ENCODE results near the gene MOSPD3. TPM values are rescaled to one million over a fixed set of nuclear protein-coding genes. Genes with fewer than 3 reads are reported as not detected.
A peak's percentile ranks its signal among the peaks of the same experiment; 100 is the strongest.

Gene MOSPD3
- total RNA-seq, 1 experiment from 2014 or later = 16.7 TPM

DNA sequence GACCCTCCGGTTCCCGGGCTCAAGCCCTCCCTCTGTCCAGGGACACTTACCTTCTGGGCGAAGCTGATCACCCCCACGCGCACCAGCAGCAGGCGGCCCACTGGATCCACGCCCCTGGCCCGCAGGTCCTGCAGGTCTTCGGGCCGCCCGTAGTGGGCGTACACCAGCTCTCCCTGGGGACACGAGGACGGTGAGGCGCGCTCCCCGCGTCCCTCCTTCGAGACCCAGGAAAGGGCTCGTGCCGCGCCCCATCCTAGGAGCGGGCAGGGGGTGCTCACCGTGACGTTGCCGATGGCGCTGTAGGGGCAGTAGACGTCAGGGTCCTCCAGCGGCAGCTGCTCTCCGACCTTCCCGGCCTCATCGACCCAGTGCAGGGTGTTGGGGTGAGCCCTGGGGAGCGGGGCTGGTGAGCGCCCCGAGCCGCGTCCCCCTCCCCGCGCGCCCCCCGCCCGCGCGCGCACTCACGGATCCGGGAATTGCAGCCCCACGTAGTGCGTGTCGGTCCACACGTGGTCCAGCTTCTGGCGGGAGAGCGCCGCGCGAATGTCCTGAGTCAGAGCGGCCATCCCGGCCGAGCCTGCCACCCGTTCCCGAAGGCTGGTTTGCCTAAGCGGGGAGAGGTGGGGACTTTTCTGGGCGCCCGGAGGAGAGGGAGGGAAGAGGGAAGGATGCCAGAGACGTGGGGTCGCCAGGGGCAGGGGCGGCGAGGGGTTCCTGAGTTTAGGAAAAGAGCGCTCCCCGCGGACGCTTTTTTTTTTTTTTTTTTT, 20.8 kb downstream of the MOSPD3 start:
- no peak overlapping the region for H2AK5ac ChIP-seq (ENCODE audit: insufficient read length, low read length)
- TF ChIP-seq, protein P1, sequence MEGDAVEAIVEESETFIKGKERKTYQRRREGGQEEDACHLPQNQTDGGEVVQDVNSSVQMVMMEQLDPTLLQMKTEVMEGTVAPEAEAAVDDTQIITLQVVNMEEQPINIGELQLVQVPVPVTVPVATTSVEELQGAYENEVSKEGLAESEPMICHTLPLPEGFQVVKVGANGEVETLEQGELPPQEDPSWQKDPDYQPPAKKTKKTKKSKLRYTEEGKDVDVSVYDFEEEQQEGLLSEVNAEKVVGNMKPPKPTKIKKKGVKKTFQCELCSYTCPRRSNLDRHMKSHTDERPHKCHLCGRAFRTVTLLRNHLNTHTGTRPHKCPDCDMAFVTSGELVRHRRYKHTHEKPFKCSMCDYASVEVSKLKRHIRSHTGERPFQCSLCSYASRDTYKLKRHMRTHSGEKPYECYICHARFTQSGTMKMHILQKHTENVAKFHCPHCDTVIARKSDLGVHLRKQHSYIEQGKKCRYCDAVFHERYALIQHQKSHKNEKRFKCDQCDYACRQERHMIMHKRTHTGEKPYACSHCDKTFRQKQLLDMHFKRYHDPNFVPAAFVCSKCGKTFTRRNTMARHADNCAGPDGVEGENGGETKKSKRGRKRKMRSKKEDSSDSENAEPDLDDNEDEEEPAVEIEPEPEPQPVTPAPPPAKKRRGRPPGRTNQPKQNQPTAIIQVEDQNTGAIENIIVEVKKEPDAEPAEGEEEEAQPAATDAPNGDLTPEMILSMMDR (conservative IDR thresholded peaks at IDR 0.05) = peak; percentile 59
- no peak overlapping the region for H3K4ac ChIP-seq (ENCODE audit: low read depth, low read length)
- H4K8ac ChIP-seq (replicated peaks; ENCODE audit: insufficient read length, low read depth, low read length) = no peak overlapping the region
- H3K27ac ChIP-seq (ENCODE audit: insufficient read length, low read depth, low read length) = no peak overlapping the region
- H3K23me2 ChIP-seq (ENCODE audit: insufficient read length, low read depth, low read length, poor library complexity, severe bottlenecking) = peaks cover 8% of the 10 kb centered on the region
- no peaks in the 10 kb centered on the region for H3K27me3 ChIP-seq (ENCODE audit: insufficient read depth, low read length)
- H4K91ac ChIP-seq (ENCODE audit: insufficient read length, low read depth, low read length) = no peak overlapping the region
- peak overlapping the region; percentile 62 for H3K4me2 ChIP-seq (ENCODE audit: insufficient read depth, insufficient read length, low read length)
- H3K4me1 ChIP-seq (ENCODE audit: insufficient read depth, low read length) = no peaks in the 10 kb centered on the region
- no peak overlapping the region for H2BK15ac ChIP-seq (ENCODE audit: low read depth, low read length)
- Mint-ChIP-seq H3K4me1 (peaks cover 2 to 12% of the 10 kb centered on the region in 2 experiments; a peak in 3 of 4 replicates), H3K36me3 (ENCODE audit: insufficient read depth in 1 of 3, low read depth in 3 of 3) (peaks cover 0 to 3% (median 0%) of the 10 kb centered on the region in 3 experiments; a peak in 1 of 7 replicates), H3K27ac (no peak overlapping the region; a peak in 1 of 7 replicates), H3K9me3 (no peaks in the 10 kb centered on the region; a peak in 1 of 5 replicates), H3K27me3 (ENCODE audit: low read depth) (peaks cover 56% of the 10 kb centered on the region), H3K4me3 (peak overlapping the region; percentile 61 to 85)
- no peak overlapping the region for H4K5ac ChIP-seq (ENCODE audit: insufficient read length, low read depth, low read length)
- H2BK5ac ChIP-seq (ENCODE audit: insufficient read length, low read length) = no peak overlapping the region
- no peak overlapping the region for H2BK120ac ChIP-seq (ENCODE audit: low read depth, low read length, poor library complexity, severe bottlenecking)
- WGBS (ENCODE audit: extremely low coverage, insufficient read length, low lambda C conversion rate) = no CpG with 5 or more reads among the region's 72 CpGs
- no peak overlapping the region for H2BK20ac ChIP-seq (ENCODE audit: low read depth, low read length, poor library complexity, severe bottlenecking)
- H4K20me1 ChIP-seq (ENCODE audit: control insufficient read depth, insufficient read depth, insufficient read length) = no peaks in the 10 kb centered on the region
- H3K79me2 ChIP-seq (ENCODE audit: insufficient read depth, low read length) = no peaks in the 10 kb centered on the region
- H3K79me1 ChIP-seq (ENCODE audit: insufficient read depth, low read depth, low read length, poor library complexity, severe bottlenecking) = no peaks in the 10 kb centered on the region
- no peak overlapping the region for H2AFZ ChIP-seq (ENCODE audit: low read length)
- H3K23ac ChIP-seq (ENCODE audit: insufficient read length, low read depth, low read length) = no peak overlapping the region
- peak overlapping the region; percentile 63 for H3K18ac ChIP-seq (ENCODE audit: insufficient read length, low read depth, low read length)
- peak; percentile 65 for DNase-seq
- H3K14ac ChIP-seq (ENCODE audit: insufficient read depth, low read length) = peak overlapping the region; percentile 44; the same call in 1 of the 2 replicates
- H3K56ac ChIP-seq (ENCODE audit: insufficient read length, low read depth, low read length) = no peak overlapping the region
- H2BK12ac ChIP-seq (ENCODE audit: insufficient read length, low read depth, low read length) = no peak overlapping the region
- no peak overlapping the region for H3K9ac ChIP-seq (ENCODE audit: extremely low read depth, insufficient read length, low read length)
- no peaks in the 10 kb centered on the region for H3K9me3 ChIP-seq (ENCODE audit: control insufficient read depth, low read depth, low read length)
- H3T11ph ChIP-seq (ENCODE audit: low read length) = no peak overlapping the region
